HG02571 (cell line): ENCODE measurements around the gene XRCC5.

ENCODE experiments used
- ATAC-seq: cut with Tn5 transposase; IDR thresholded peaks from one replicate; pipeline ENCODE4 v1.9.1; 2021; ENCODE audit warnings: mild to moderate bottlenecking, moderate library complexity; ENCODE audit not compliant: unreplicated experiment

XRCC5 gene

GRCh38 chr2:216217904-216218260 lies 108.7 kb downstream of the XRCC5 start:
- ATAC-seq: peak; percentile 45

- ATAC-seq: no peak
These were observed 110.7 kb downstream of the XRCC5 start for GRCh38 chr2:216219861-216220260.

- ATAC-seq: no peak
These were observed 111.8 kb downstream of the XRCC5 start for GRCh38 chr2:216220976-216221375.

DNA sequence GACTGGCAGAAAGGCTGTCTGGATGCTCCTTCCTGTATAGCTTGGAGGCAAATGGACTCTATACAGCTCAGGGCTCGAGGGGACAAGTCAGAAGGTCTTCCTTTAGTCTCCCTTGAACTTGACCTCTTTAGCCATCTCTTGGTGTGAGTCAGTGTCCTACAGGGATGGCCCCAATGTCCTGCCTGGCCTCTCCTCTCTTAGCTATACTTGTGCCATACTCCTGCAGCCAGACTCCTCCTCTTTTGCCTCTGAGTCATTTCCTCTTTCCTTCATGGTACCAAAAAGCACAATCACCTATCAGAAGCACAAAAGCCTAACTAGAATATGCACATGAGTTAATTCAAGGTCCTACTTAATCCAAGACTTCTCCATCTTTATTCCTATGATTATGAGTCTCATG lies 112.7 kb downstream of the XRCC5 start:
- no peak for ATAC-seq

DNA sequence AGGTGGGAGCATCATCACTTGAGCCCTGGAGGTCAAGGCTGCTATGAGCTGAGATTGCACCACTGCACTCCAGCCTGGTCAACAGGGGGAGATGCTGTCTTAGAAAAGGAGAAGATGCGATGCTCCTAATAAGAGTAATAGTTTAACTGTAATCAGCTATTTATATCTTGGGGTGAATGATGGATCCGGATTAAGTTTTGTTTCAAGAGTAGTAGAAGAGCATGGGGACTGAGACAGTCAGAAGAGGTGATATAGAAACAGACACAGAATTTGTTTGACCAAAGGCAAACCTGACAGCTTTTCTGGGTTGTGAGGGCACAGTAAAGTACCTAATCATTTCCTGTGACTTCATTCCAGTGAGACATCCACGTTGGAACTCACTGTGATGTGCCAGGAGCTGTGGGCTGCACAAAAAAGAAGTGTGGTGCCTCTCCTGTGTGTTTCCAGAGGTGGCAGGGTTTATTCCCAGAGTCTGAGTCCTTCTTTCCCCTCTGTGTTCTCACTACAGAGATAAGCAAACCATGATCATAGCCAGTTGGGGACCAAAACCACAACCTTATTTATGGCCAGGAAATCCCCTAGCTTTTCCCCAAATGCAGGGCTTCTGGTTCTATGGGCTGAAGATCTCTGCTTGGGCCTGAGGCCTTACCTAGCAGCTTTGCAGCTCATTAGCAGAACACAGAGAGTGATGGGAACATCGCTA lies 113.7 kb downstream of the XRCC5 start:
- ATAC-seq: peak; percentile 60

DNA sequence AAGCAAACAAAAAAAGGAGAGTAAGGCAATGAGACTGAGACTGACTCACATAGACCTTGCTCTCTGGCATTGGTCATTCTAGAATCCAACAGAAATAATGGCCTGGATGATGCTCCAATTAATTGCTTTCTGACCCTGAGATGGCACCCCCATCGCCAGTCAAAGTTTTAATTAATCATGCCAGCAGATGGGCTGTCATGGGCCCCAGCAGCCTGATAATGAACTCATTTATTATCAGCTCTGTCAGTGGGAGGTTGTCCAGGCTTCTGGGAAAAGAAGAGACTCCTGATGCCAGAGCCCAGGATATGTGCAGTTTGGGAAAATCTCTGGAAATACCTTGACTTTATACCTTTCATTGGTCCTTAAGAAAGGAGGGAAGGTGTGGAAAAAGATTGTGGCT lies 115.2 kb downstream of the XRCC5 start:
- ATAC-seq: no peak

DNA sequence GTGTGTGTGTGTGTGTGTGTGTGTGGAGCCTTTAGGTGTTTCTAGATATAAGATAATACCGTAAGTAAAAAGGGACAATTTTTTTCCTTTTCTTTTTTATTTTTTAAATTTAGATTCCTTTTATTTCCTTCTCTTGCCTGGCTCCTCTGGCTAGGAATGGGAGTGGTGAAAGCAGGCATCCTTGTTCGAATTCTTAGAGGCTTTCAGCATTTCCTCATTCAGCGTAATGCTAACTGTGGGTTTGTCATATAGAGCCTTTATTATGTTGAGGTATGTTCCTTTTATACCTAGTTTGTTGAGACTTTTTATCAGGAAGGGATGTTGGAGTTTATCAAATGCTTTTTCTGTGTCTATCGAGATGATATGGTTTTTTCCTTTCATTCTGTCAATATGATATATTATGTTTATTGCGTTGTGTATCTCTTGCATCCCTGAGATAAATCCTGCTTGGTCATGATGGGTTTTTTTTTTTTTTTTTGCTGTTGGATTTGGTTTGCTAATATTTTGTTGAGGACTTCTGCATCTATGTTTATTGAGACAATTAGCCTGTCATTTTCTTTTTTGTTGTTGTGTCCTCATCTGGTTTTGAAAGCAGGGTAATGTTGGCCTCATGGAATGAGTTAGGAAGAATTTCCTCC lies 120.2 kb downstream of the XRCC5 start:
- no peak for ATAC-seq

GRCh38 chr2:216231867-216232266 lies 122.7 kb downstream of the XRCC5 start:
- no peak for ATAC-seq

DNA sequence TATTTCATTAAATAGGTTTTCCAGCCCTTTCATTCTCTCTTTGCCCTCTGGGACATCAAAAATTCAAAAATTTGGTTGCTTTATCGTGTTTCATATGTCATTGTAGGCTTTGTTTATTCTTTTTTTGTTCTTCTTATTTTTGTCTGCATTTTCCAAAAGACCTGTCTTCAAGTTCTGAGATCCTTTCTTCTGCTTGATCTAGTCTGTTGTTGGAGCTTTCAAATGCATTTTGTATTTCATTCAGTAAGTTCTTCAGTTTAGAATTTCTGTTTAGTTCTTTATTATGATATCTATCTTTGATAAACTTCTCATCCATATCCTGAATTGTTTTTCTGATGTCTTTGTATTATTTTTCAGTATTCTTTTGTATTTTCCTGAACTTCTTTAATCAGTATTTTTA lies 123.6 kb downstream of the XRCC5 start:
- no peak for ATAC-seq

GRCh38 chr2:216233281-216233995 lies 124.3 kb downstream of the XRCC5 start:
- ATAC-seq: no peak

GRCh38 chr2:216234106-216234505 lies 125.0 kb downstream of the XRCC5 start:
- ATAC-seq: no peak

DNA sequence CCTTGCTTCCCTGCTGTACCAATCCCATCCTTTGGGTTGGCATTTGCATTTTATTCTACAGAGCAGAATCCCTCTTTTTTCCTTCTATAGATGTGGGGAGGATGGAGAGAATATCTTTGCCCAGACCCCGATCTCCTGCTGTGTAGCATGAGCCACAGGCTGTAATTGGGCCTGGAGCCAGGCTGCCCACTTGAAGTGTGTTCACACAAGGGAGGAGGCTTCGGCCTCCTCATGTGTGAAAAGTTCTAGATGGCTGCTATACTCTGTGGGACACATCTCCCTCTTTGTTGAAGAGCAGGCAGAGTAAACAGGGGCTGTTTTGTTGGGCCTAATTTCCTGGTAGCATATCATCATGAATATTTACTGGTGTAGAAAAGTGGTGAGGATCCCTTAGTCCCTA lies 126.3 kb downstream of the XRCC5 start:
- ATAC-seq: no peak

GRCh38 chr2:216235896-216236295 lies 126.7 kb downstream of the XRCC5 start:
- ATAC-seq: no peak

DNA sequence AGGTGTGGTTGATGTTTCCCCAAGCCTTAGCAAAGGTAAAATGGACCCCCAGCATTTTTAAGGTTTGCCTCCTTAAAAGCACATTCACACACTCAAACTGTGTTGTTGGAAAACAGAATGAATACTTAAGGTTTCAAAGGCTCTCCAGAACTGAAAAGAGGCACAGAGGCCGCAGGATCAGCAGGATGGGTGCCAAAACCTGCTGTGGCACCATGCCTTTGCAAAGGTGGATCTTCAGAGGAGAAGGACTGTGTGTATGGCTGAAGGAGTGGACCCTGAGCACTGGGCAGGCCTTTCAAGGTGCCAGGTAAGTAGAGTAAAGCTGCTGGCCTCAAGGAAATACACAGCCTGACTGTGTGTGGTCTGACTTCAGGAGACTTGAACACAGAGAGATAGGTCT lies 127.3 kb downstream of the XRCC5 start:
- ATAC-seq: no peak

DNA sequence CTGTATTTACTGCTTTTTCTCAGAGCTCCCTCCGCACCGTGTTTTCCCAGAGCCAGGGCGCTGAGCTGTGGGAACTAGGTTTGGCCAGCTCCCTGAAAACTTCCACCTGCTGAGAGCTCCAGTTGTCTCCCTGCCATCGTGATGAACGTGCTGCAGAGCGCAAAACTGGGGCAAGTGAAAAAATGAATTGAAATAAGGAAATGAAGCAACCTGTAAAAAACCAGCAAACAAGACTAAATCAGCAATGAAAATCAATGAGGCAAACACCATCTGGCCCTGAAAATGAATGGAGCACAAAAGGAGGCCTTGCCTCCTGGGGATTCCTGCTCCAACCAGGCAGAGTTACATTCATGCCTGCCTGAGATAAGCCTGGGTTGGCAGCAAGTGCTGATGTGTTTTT lies 133.2 kb downstream of the XRCC5 start:
- no peak for ATAC-seq

DNA sequence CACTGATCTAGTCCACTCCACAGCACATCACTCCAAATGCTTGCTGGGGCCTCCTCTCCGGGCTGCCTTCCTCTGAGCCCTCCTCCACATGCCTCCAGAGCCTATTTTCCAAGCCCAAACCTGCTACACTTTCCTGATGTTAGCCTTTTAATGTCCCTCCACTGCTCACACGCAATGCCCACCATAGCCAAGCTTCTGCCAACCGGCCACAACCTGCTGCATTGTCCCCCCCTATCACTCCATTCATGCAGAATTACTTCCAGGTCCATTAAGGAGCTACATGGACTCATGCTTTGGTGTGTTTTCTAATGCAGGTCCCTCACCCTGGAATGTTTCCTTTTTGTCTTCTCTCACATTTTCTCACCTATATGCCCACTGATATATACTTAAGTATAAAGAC lies 133.9 kb downstream of the XRCC5 start:
- no peak for ATAC-seq

GRCh38 chr2:216245391-216245975 lies 136.3 kb downstream of the XRCC5 start:
- no peak for ATAC-seq

- no peak for ATAC-seq
These were observed 137.6 kb downstream of the XRCC5 start for GRCh38 chr2:216246766-216247165.
